ENCODE measurements around the gene SPZ1.

DNA sequence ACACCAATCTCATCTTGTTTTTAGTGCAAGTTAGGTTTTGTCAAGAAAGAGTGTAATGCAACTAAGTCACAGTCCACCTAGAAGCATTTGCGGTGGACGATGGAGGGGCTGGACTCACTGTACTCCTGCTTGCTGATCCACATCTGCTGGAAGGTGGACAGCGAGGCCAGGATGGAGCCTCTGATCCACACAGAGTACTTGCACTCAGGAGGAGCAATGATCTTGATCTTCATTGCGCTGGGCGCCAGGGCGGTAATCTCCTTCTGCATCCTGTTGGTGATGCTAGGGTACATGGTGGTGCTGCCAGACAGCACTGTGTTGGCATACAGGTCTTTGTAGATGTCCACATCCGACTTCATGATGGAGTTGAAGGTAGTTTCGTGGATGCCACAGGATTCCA, 20.2 kb upstream of the SPZ1 start:
- no peak for TF ChIP-seq POLR2A (IDR thresholded peaks at IDR 0.05)
- TF ChIP-seq, protein P1, sequence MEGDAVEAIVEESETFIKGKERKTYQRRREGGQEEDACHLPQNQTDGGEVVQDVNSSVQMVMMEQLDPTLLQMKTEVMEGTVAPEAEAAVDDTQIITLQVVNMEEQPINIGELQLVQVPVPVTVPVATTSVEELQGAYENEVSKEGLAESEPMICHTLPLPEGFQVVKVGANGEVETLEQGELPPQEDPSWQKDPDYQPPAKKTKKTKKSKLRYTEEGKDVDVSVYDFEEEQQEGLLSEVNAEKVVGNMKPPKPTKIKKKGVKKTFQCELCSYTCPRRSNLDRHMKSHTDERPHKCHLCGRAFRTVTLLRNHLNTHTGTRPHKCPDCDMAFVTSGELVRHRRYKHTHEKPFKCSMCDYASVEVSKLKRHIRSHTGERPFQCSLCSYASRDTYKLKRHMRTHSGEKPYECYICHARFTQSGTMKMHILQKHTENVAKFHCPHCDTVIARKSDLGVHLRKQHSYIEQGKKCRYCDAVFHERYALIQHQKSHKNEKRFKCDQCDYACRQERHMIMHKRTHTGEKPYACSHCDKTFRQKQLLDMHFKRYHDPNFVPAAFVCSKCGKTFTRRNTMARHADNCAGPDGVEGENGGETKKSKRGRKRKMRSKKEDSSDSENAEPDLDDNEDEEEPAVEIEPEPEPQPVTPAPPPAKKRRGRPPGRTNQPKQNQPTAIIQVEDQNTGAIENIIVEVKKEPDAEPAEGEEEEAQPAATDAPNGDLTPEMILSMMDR (IDR thresholded peaks at IDR 0.05): no peak
